K562 (cell line): Measurements from ENCODE around the gene RELL2. TPM values are rescaled to one million over a fixed set of nuclear protein-coding genes. Genes with fewer than 3 reads are reported as not detected.

Source experiments
- ARNT ChIP-seq, 2 experiments: fragments of 450-650 bp; IDR thresholded peaks; 2 replicates each; pipeline ENCODE4 v1.6.1; 2016; ENCODE audit warnings: mild to moderate bottlenecking in 1 of 2
- BRF1 ChIP-seq: IDR thresholded peaks from 3 replicates; pipeline ENCODE4 v1.6.1; 2011; ENCODE audit warnings: borderline replicate concordance, mild to moderate bottlenecking; ENCODE audit not compliant: insufficient read length; ENCODE audit errors: extremely low read depth
- CBFA2T3 ChIP-seq: fragments of 450-650 bp; IDR thresholded peaks from 2 replicates; pipeline ENCODE4 v1.6.1; 2017
- CREM ChIP-seq: IDR thresholded peaks from 2 replicates; pipeline ENCODE4 v1.6.1; 2014; ENCODE audit warnings: antibody characterized with exemption, low read depth
- DEAF1 ChIP-seq: fragments of 450-650 bp; formaldehyde crosslinking; IDR thresholded peaks from 2 replicates; pipeline ENCODE4 v1.4.0; 2020; ENCODE audit warnings: mild to moderate bottlenecking, moderate library complexity
- GTF2E2 ChIP-seq: fragments of 200-800 bp; sonication (Bioruptor generic); IDR thresholded peaks from 2 replicates; pipeline ENCODE4 v1.6.1; 2016; ENCODE audit warnings: missing genetic modification characterization, missing compliant biosample characterization
- HNRNPL ChIP-seq: fragments of 200-400 bp; formaldehyde crosslinking; IDR thresholded peaks from 2 replicates; pipeline ENCODE4 v1.6.1; 2017; ENCODE audit warnings: low read depth, mild to moderate bottlenecking, low read length
- KLF16 ChIP-seq: IDR thresholded peaks from 2 replicates; pipeline ENCODE4 v1.6.1; 2016; ENCODE audit warnings: antibody characterized with exemption
- L3MBTL2 ChIP-seq: fragments of 450-650 bp; IDR thresholded peaks from 2 replicates; pipeline ENCODE4 v1.6.1; 2016; ENCODE audit warnings: mild to moderate bottlenecking, moderate library complexity
- MCM3 ChIP-seq: fragments of 450-650 bp; IDR thresholded peaks from 2 replicates; pipeline ENCODE4 v1.6.1; 2016
- NFATC3 ChIP-seq: fragments of 450-650 bp; IDR thresholded peaks from 2 replicates; pipeline ENCODE4 v1.6.1; 2017; ENCODE audit warnings: mild to moderate bottlenecking
- OTX1 ChIP-seq: fragments of 450-650 bp; formaldehyde crosslinking; IDR thresholded peaks from 2 replicates; pipeline ENCODE4 v1.4.0; 2022; ENCODE audit warnings: mild to moderate bottlenecking
- SIN3B ChIP-seq: fragments of 450-650 bp; IDR thresholded peaks from 2 replicates; pipeline ENCODE4 v1.6.1; 2017; ENCODE audit warnings: low read depth, mild to moderate bottlenecking, moderate library complexity
- TCFL5 ChIP-seq: fragments of 250-450 bp; sonication (Bioruptor Pico); conservative IDR thresholded peaks from 2 replicates; pipeline ENCODE4 v1.6.1; 2021; ENCODE audit warnings: mild to moderate bottlenecking, moderate library complexity, matching md5 sums
- ZMIZ1 ChIP-seq, 2 experiments: fragments of 150-350 bp in 1 of 2; IDR thresholded peaks; 2 replicates each; pipeline ENCODE4 v1.6.1; 2012 to 2016; ENCODE audit warnings: low read depth in 2 of 2, low read length in 2 of 2, mild to moderate bottlenecking in 1 of 2, moderate library complexity in 1 of 2
- ZNF274 ChIP-seq: IDR thresholded peaks from 2 replicates; pipeline ENCODE4 v1.6.1; 2011; ENCODE audit warnings: low read depth, mild to moderate bottlenecking, low read length, moderate library complexity, borderline replicate concordance
- ZNF696 ChIP-seq: fragments of 250-450 bp; sonication (Bioruptor Pico); conservative IDR thresholded peaks from 2 replicates; pipeline ENCODE4 v1.4.0; 2020; ENCODE audit warnings: mild to moderate bottlenecking, moderate library complexity
- polyA plus RNA-seq, 8 experiments: library from polyadenylated mRNA; depleted of rRNA in 4 of 8; stranded (reverse) in 5 of 8; unstranded in 3 of 8; fragments of >200 nt; fragmentation: Nextera tagmentation in 2 of 8; fragmentation: Illumina TruSeq in 1 of 8; extraction: Ambion mirVana in 2 of 8; extraction: Trizol in 1 of 8; gene quantifications; 2 replicates each; pipeline versions ENCODE4 v1.2.1 to v1.2.3, GENCODE V29; 2011 to 2014; ENCODE audit warnings: inconsistent platforms in 1 of 8, missing spikeins in 1 of 8
- total RNA-seq, 7 experiments: library from RNA; depleted of rRNA in 6 of 7; stranded (reverse); fragments of >200 nt in 6 of 7; fragmentation: Illumina TruSeq in 2 of 7; extraction: Trizol in 2 of 7; gene quantifications; 2 replicates each; pipeline versions ENCODE4 v1.2.1 to v1.2.3, GENCODE V29; 2011 to 2021; ENCODE audit warnings: low replicate concordance in 1 of 7
- TF ChIP-seq, protein P1 (sequence below): fragments of 450-650 bp; conservative IDR thresholded peaks from 2 replicates; pipeline ENCODE4 v1.6.1; 2016; ENCODE audit warnings: missing genetic modification characterization, low read depth, mild to moderate bottlenecking, missing compliant biosample characterization, moderate library complexity
- TF ChIP-seq, protein P2 (sequence below): fragments of 200-400 bp; formaldehyde crosslinking; IDR thresholded peaks from 2 replicates; pipeline ENCODE4 v1.6.1; 2017; ENCODE audit warnings: mild to moderate bottlenecking, low read depth, low read length, moderate library complexity
- TF ChIP-seq, protein P3 (sequence below): IDR thresholded peaks from 2 replicates; pipeline ENCODE4 v1.6.1; 2011; ENCODE audit warnings: borderline replicate concordance, low read depth, mild to moderate bottlenecking, moderate library complexity, low read length; ENCODE audit not compliant: insufficient read depth, poor library complexity, severe bottlenecking

The RELL2 gene
- total and polyA plus RNA-seq, 9 of the 15 experiments (the other 6 are each of a cell fraction or from before 2014, with no cell fraction given): 0.06 to 36.0 (median 14.3) TPM

DNA sequence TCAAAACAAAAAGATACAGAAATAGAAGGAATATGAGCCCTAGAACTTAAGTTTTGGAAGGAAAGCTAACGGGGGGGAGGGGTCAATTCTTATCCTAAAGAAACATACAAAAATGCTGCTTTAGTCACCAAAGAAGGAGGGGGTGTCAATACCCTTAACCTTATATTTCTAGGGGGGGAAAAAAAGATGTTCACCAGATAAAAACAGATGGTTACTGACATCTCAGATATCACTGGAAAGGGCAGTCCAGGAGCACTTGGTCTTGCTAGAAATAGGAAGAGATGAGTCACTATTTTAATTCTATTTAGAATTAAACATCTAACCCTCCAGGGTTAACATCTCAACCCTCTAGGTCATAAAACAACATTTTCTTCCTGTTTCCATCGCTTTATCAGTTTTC is 19.7 kb upstream of the RELL2 start (continued):
- TF ChIP-seq, protein P1, sequence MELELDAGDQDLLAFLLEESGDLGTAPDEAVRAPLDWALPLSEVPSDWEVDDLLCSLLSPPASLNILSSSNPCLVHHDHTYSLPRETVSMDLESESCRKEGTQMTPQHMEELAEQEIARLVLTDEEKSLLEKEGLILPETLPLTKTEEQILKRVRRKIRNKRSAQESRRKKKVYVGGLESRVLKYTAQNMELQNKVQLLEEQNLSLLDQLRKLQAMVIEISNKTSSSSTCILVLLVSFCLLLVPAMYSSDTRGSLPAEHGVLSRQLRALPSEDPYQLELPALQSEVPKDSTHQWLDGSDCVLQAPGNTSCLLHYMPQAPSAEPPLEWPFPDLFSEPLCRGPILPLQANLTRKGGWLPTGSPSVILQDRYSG (tag): no peak
- no peak for TF ChIP-seq OTX1 (CRISPR knock-in tag)
- no peak for TF ChIP-seq L3MBTL2
- peak; percentile 92 for TF ChIP-seq CBFA2T3
- 0 out of 2 replicates have a peak, but pooled peaks have one; percentile 4 for TF ChIP-seq CREM
- peak; percentile 61 for TF ChIP-seq KLF16
- TF ChIP-seq ARNT (IDR thresholded peaks at IDR 0.05): no peak
- no peak for TF ChIP-seq HNRNPL
- TF ChIP-seq BRF1: no peak
- no peak for TF ChIP-seq ZNF274
- no peak for TF ChIP-seq ZNF696
- TF ChIP-seq, protein P2, sequence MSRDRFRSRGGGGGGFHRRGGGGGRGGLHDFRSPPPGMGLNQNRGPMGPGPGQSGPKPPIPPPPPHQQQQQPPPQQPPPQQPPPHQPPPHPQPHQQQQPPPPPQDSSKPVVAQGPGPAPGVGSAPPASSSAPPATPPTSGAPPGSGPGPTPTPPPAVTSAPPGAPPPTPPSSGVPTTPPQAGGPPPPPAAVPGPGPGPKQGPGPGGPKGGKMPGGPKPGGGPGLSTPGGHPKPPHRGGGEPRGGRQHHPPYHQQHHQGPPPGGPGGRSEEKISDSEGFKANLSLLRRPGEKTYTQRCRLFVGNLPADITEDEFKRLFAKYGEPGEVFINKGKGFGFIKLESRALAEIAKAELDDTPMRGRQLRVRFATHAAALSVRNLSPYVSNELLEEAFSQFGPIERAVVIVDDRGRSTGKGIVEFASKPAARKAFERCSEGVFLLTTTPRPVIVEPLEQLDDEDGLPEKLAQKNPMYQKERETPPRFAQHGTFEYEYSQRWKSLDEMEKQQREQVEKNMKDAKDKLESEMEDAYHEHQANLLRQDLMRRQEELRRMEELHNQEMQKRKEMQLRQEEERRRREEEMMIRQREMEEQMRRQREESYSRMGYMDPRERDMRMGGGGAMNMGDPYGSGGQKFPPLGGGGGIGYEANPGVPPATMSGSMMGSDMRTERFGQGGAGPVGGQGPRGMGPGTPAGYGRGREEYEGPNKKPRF: no peak
- TF ChIP-seq DEAF1 (CRISPR knock-in tag): no peak
- TF ChIP-seq GTF2E2 (tag): no peak
- no peak for TF ChIP-seq NFATC3
- no peak for TF ChIP-seq MCM3
- 0 out of 4 replicates have a peak, but pooled peaks of 1 of the 2 experiments have one; percentile 15 for TF ChIP-seq ZMIZ1 (IDR thresholded peaks at IDR 0.05; ENCODE audit: low read depth in 2 of 2, low read length in 2 of 2)
- TF ChIP-seq, protein P3, sequence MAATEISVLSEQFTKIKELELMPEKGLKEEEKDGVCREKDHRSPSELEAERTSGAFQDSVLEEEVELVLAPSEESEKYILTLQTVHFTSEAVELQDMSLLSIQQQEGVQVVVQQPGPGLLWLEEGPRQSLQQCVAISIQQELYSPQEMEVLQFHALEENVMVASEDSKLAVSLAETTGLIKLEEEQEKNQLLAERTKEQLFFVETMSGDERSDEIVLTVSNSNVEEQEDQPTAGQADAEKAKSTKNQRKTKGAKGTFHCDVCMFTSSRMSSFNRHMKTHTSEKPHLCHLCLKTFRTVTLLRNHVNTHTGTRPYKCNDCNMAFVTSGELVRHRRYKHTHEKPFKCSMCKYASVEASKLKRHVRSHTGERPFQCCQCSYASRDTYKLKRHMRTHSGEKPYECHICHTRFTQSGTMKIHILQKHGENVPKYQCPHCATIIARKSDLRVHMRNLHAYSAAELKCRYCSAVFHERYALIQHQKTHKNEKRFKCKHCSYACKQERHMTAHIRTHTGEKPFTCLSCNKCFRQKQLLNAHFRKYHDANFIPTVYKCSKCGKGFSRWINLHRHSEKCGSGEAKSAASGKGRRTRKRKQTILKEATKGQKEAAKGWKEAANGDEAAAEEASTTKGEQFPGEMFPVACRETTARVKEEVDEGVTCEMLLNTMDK: no peak
- TF ChIP-seq SIN3B: no peak
- no peak for TF ChIP-seq TCFL5 (CRISPR knock-in tag)
